HepG2 (cell line): Measurements from ENCODE around the gene RABGGTA. TPM values are rescaled to one million over a fixed set of nuclear protein-coding genes. Genes with fewer than 3 reads are reported as not detected.

Experiments used
- BRF2 ChIP-seq: sonication (generic); formaldehyde crosslinking; IDR thresholded peaks from 2 replicates; pipeline ENCODE4 v1.8.1; 2022; ENCODE audit warnings: mild to moderate bottlenecking, missing genetic modification reagents
- CAMTA2 ChIP-seq: sonication (generic); formaldehyde crosslinking; IDR thresholded peaks from 2 replicates; pipeline ENCODE4 v1.4.0; 2020; ENCODE audit warnings: mild to moderate bottlenecking, missing genetic modification reagents, borderline replicate concordance
- DNMT3B ChIP-seq: conservative IDR thresholded peaks from 2 replicates; pipeline ENCODE4 v1.6.1; 2016; ENCODE audit warnings: missing biosample characterization, control low read depth
- EHMT2 ChIP-seq: fragments of 200-600 bp; sonication (generic); IDR thresholded peaks from 2 replicates; pipeline ENCODE4 v1.7.0; 2017; ENCODE audit warnings: antibody characterized with exemption, low read depth, low read length, borderline replicate concordance
- ETS1 ChIP-seq: sonication (generic); formaldehyde crosslinking; IDR thresholded peaks from 2 replicates; pipeline ENCODE4 v1.4.0; 2020; ENCODE audit warnings: missing genetic modification reagents
- GPN1 ChIP-seq: sonication (generic); formaldehyde crosslinking; IDR thresholded peaks from 2 replicates; pipeline ENCODE4 v1.5.1; 2020; ENCODE audit warnings: missing genetic modification reagents, borderline replicate concordance
- IKZF1 ChIP-seq: fragments of 450-650 bp; IDR thresholded peaks from 2 replicates; pipeline ENCODE4 v1.7.1; 2016
- KDM6A ChIP-seq: IDR thresholded peaks from 2 replicates; pipeline ENCODE4 v1.6.1; 2016; ENCODE audit warnings: low read depth
- KLF11 ChIP-seq: IDR thresholded peaks from 2 replicates; pipeline ENCODE4 v1.6.1; 2016; ENCODE audit warnings: missing compliant biosample characterization
- MAFG ChIP-seq: sonication (generic); formaldehyde crosslinking; IDR thresholded peaks from 2 replicates; pipeline ENCODE4 v1.5.1; 2020; ENCODE audit warnings: mild to moderate bottlenecking, missing genetic modification reagents
- MED8 ChIP-seq: sonication (generic); formaldehyde crosslinking; IDR thresholded peaks from 2 replicates; pipeline ENCODE4 v1.8.1; 2023; ENCODE audit warnings: mild to moderate bottlenecking, missing genetic modification reagents; ENCODE audit not compliant: insufficient replicate concordance
- MXD4 ChIP-seq: IDR thresholded peaks from 2 replicates; pipeline ENCODE4 v1.6.1; 2016; ENCODE audit warnings: mild to moderate bottlenecking, missing biosample characterization, missing genetic modification reagents
- NONO ChIP-seq, 2 experiments: fragments of 450-650 bp in 1 of 2; sonication (generic) in 1 of 2; formaldehyde crosslinking in 1 of 2; IDR thresholded peaks in 1 of 2; conservative IDR thresholded peaks in 1 of 2; 2 replicates each; pipeline versions ENCODE4 v1.6.1 to v1.8.0; 2017 to 2022; ENCODE audit warnings: mild to moderate bottlenecking in 1 of 2, missing genetic modification reagents in 1 of 2, moderate library complexity in 1 of 2
- PHF5A ChIP-seq: IDR thresholded peaks from one replicate; pipeline ENCODE4 v1.6.1; 2018; ENCODE audit warnings: low read depth, missing genetic modification reagents; ENCODE audit not compliant: unreplicated experiment
- PLRG1 ChIP-seq: fragments of 450-650 bp; conservative IDR thresholded peaks from 2 replicates; pipeline ENCODE4 v1.6.1; 2016
- SRSF9 ChIP-seq: fragments of 200-400 bp; formaldehyde crosslinking; IDR thresholded peaks from 2 replicates; pipeline ENCODE4 v1.6.1; 2018; ENCODE audit warnings: borderline replicate concordance, mild to moderate bottlenecking, low read depth, low read length; ENCODE audit not compliant: insufficient read depth, poor library complexity, severe bottlenecking
- TEAD3 ChIP-seq: optimal IDR thresholded peaks from 2 replicates; pipeline ENCODE3; 2016; ENCODE audit warnings: borderline replicate concordance
- ZBTB26 ChIP-seq: IDR thresholded peaks from 2 replicates; pipeline ENCODE4 v1.6.1; 2016; ENCODE audit warnings: missing compliant biosample characterization, missing genetic modification reagents, borderline replicate concordance
- ZNF224 ChIP-seq: sonication (generic); formaldehyde crosslinking; IDR thresholded peaks from 2 replicates; pipeline ENCODE4 v1.5.0; 2020; ENCODE audit warnings: mild to moderate bottlenecking, missing genetic modification reagents
- ZNF414 ChIP-seq: sonication (generic); formaldehyde crosslinking; IDR thresholded peaks from 2 replicates; pipeline ENCODE4 v1.5.0; 2020; ENCODE audit warnings: missing genetic modification reagents
- ZNF530 ChIP-seq: sonication (generic); formaldehyde crosslinking; IDR thresholded peaks from 2 replicates; pipeline ENCODE4 v1.5.0; 2020; ENCODE audit warnings: low read depth, mild to moderate bottlenecking, missing genetic modification reagents
- ZNF570 ChIP-seq: sonication (generic); formaldehyde crosslinking; IDR thresholded peaks from 2 replicates; pipeline ENCODE4 v1.4.0; 2020; ENCODE audit warnings: mild to moderate bottlenecking, missing genetic modification reagents, borderline replicate concordance
- ZNF607 ChIP-seq: sonication (generic); formaldehyde crosslinking; IDR thresholded peaks from 2 replicates; pipeline ENCODE4 v1.5.1; 2020; ENCODE audit warnings: missing genetic modification reagents, mild to moderate bottlenecking, borderline replicate concordance
- ZNF713 ChIP-seq: sonication (generic); formaldehyde crosslinking; IDR thresholded peaks from 2 replicates; pipeline ENCODE4 v1.4.0; 2020; ENCODE audit warnings: mild to moderate bottlenecking, missing genetic modification reagents
- ZNF766 ChIP-seq: sonication (generic); formaldehyde crosslinking; IDR thresholded peaks from 2 replicates; pipeline ENCODE4 v1.5.0; 2020; ENCODE audit warnings: missing genetic modification reagents, borderline replicate concordance
- polyA plus RNA-seq, 8 experiments: library from polyadenylated mRNA; depleted of rRNA in 3 of 8; stranded (reverse) in 7 of 8; unstranded in 1 of 8; fragments of >200 nt; fragmentation: Illumina TruSeq in 4 of 8; extraction: Trizol in 4 of 8; gene quantifications; 2 replicates each; pipeline versions ENCODE4 v1.2.1 to v1.2.3, GENCODE V29; 2011 to 2016; ENCODE audit warnings: low read depth in 4 of 8, missing spikeins in 1 of 8, mixed read lengths in 1 of 8; ENCODE audit not compliant: insufficient read depth in 1 of 8
- total RNA-seq, 5 experiments: library from RNA; depleted of rRNA; stranded (reverse); fragments of >200 nt; fragmentation: Illumina TruSeq; extraction: Trizol; gene quantifications; 2 replicates each; pipeline ENCODE4 v1.2.3, GENCODE V29; 2016; ENCODE audit warnings: low read depth in 1 of 5

Gene RABGGTA
- total and polyA plus RNA-seq, 2 of the 13 experiments (the other 11 are each of a cell fraction or from before 2014, with no cell fraction given), result 57.9 to 90.8 TPM

- TF ChIP-seq ETS1 (CRISPR knock-in tag), result no peak
- TF ChIP-seq KLF11 (CRISPR knock-in tag), result no peak
- TF ChIP-seq CAMTA2 (CRISPR knock-in tag), result peak; percentile 77; the same call in 1 of the 2 replicates
- no peak for TF ChIP-seq MED8 (CRISPR knock-in tag)
- no peak for TF ChIP-seq ZBTB26
- TF ChIP-seq KDM6A (CRISPR knock-in tag), result no peak
- no peak for TF ChIP-seq NONO (IDR thresholded peaks at IDR 0.05)
- peak; percentile 28; the same call in 1 of the 2 replicates for TF ChIP-seq NONO (CRISPR knock-in tag; conservative IDR thresholded peaks at IDR 0.05)
- no peak for TF ChIP-seq DNMT3B (CRISPR knock-in tag)
- no peak for TF ChIP-seq ZNF414
- no peak for TF ChIP-seq ZNF224 (CRISPR knock-in tag)
- TF ChIP-seq BRF2 (CRISPR knock-in tag), result no peak
- no peak for TF ChIP-seq ZNF530 (CRISPR knock-in tag)
- TF ChIP-seq SRSF9, result no peak
- no peak for TF ChIP-seq EHMT2
- no peak for TF ChIP-seq ZNF570 (CRISPR knock-in tag)
- no peak for TF ChIP-seq GPN1 (CRISPR knock-in tag)
- TF ChIP-seq PLRG1, result no peak
- no peak for TF ChIP-seq ZNF607 (CRISPR knock-in tag)
- no peak for TF ChIP-seq PHF5A
- TF ChIP-seq IKZF1, result no peak
- TF ChIP-seq TEAD3 (CRISPR knock-in tag), result no peak
- TF ChIP-seq ZNF713, result no peak
- TF ChIP-seq ZNF766, result no peak
- TF ChIP-seq MXD4 (CRISPR knock-in tag), result no peak
- no peak for TF ChIP-seq MAFG (CRISPR knock-in tag)
Measured at GRCh38 chr14:24260026-24260779, 11.2 kb downstream of the RABGGTA start (continued).
